DMS114 treated with DMSO at 0.1 percent for 48 hours (cell line): Measurements from ENCODE around the gene CPSF7.
A peak's percentile ranks its signal among the peaks of the same experiment; 100 is the strongest.
"Not testable (repeated sequence)": the region's sequence is repeated elsewhere in the genome, so short reads cannot be mapped to it uniquely, and the experiment has no call there.

Experiments
- DNase-seq: peaks from one replicate; lab custom pipeline; 2025; ENCODE audit not compliant: unreplicated experiment; lab: John Stamatoyannopoulos, UW

CPSF7 gene

DNA sequence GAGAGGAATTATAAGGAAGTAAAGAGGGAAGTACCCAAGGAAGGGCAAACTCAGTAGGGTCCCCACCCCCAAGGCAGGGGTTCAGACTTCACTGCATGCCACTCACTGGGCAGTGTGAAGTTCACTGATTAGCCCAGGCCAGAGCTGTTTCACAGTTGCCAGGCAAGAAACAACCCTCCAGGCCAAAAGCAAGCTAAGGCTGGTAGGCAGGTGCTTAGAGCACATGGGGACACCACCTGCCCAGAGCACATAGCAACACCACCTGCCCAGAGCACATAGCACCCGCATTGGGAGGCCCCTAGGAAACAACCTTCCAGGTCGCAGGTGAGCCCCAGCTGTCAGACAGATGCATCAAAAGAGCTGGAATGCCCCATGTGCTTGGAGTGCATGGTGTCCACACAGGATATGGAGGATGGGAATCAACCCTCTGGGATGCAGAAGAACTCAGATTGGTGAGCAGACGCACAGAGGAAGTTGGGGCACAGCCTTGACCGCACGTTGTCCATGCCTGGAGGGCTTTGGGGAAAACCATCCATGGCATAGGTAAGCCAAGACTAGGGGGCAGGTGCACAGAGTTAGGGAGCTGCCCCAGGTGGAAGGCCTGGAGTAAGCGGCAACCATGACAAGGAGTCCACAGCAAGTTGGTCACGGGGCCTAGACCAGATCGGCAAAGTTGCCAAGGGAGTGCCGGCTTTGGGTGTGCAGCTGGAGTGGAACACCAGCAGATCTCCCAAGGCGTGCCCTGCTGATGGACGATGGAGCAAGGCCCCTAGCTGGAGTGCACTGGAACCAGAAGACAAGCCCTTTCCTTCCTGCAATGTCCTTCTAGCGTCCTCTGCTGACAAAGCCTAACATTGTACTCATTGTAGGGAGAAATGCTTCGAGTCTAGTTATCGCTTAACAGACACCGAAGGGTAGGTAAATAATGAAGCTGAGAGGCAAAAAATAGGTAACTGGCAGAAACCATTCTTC is 45.2 kb downstream of the CPSF7 start:
- peak; percentile 25 for DNase-seq

GRCh38 chr11:61383859-61384258 is 45.9 kb downstream of the CPSF7 start:
- DNase-seq: not testable (repeated sequence)

GRCh38 chr11:61380884-61381283 is 48.9 kb downstream of the CPSF7 start:
- DNase-seq: no peak

DNA sequence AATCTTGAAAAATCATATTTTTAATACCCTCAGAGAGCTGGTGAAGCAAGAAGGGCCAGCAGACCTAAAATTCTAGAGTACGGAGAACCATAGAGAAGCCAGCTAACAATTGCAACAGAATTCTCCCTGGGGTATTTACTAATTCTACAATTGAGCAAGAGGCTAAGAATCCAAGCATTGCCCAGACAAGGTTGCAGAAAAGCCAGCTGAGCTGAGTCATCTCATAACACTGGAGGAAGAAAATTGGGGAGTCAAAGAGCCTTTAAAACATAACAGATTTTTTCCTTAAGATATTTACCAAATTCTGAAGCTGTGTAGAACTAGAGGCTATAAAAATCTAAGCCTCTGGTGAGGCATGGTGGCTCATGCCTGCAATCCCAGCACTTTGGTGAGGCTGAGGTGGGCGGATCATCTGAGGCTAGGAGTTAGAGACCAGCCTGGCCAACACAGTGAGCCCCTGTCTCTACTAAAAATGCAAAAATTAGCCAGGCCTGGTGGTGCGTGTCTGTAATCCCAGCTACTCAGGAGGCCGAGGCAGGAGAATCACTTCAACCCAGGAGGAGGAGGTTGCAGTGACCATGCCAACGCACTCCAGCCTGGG is 51.0 kb downstream of the CPSF7 start:
- DNase-seq: no peak

- no peak for DNase-seq
These were observed 52.2 kb downstream of the CPSF7 start for GRCh38 chr11:61377461-61378160.

DNA sequence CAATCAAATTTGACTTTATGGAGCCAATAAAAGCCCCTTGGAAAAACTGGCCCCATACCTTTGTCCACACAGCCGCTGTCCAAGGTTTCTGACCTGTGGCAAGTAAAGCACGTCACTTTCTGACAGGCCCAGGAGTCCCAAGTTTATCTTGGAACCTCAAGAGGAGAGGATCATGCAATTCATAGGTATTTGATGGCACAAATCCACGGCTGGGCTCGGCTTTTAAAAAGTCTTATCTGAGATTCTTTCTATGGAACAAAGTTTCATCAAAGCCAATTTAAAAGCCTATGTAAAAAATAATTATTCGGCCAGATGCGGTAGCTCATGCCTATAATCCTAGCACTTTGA is 54.0 kb downstream of the CPSF7 start:
- DNase-seq: no peak

- peak; percentile 24 for DNase-seq
These were observed 56.9 kb downstream of the CPSF7 start for GRCh38 chr11:61372659-61373420.

DNA sequence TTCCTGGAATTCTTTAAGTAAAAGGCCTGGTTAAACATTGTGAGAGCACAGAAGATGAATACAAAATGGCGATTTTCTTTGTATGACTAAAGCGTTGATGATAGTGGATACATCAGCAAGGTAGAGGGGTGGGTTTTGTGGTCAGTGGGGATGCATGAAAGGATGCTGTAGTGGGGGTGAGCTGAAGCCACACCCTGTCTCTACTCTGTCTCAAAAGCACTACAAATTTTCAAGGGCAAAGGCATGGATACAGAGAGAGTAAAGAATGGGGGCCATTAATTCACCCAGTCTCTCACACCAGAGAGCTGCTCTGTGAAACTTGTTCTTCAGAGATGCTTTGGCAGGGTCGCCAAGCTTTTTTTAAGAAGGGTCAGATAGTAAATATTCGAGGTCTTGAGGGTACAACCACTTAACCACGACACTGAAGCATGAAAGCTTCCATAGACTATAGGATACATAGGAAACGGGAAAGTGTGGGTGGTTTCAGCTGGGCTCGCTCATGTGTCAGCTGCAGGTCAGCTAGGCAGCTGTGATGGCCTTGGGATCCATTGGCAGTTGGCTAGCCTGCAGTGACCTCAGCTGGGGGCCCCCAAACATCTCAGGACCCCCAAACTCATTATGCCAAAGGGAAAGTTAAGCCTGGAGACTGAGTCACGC is 59.3 kb downstream of the CPSF7 start:
- DNase-seq: no peak

- DNase-seq: no peak
These were observed 60.1 kb downstream of the CPSF7 start for GRCh38 chr11:61369372-61370348.

- no peak for DNase-seq
These were observed 61.1 kb downstream of the CPSF7 start for GRCh38 chr11:61368646-61369045.

DNA sequence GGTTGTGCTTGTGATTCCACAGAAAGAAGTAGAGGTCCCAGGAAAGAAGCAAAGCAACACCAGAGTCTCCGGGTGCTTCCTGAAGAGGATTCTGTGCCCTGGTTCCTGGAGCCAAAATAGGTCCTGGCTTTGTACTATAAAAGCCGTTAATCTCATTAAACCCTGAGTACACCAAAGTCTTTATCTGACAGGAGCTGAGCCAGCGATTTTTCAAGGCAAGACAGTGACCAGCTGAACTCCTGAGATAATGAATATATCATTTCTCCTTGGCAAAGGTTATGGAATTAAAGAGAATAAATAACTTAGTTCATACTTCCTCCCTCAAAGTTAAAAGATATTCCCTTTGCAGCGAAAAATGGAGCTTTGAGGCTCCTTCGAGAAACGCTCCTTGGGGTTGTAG is 62.4 kb downstream of the CPSF7 start:
- DNase-seq: no peak

DNA sequence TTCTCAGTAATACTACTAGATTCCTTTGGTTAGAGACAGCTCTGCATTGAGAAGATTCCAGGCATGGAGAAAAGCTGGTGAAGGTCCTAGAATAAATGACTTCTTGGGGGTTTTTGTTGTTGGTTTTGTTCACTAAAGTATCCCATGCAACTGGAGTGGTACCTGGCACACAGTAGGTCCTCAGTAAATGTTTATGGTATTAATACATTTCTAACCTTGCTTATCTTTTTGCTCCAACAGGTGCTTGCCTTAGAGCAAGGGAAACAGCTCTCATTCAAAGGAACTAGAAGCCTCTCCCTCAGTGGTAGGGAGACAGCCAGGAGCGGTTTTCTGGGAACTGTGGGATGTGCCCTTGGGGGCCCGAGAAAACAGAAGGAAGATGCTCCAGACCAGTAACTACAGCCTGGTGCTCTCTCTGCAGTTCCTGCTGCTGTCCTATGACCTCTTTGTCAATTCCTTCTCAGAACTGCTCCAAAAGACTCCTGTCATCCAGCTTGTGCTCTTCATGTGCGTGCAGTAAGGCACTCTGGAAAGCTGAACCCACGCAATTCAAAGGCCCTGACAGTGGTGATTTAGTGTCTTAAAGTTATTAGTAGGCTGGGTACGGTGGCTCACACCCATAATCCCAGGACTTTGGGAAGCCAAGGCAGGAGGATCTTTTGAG is 65.6 kb downstream of the CPSF7 start:
- DNase-seq: no peak

- DNase-seq: no peak
These were observed 67.3 kb downstream of the CPSF7 start for GRCh38 chr11:61362542-61362875.

DNA sequence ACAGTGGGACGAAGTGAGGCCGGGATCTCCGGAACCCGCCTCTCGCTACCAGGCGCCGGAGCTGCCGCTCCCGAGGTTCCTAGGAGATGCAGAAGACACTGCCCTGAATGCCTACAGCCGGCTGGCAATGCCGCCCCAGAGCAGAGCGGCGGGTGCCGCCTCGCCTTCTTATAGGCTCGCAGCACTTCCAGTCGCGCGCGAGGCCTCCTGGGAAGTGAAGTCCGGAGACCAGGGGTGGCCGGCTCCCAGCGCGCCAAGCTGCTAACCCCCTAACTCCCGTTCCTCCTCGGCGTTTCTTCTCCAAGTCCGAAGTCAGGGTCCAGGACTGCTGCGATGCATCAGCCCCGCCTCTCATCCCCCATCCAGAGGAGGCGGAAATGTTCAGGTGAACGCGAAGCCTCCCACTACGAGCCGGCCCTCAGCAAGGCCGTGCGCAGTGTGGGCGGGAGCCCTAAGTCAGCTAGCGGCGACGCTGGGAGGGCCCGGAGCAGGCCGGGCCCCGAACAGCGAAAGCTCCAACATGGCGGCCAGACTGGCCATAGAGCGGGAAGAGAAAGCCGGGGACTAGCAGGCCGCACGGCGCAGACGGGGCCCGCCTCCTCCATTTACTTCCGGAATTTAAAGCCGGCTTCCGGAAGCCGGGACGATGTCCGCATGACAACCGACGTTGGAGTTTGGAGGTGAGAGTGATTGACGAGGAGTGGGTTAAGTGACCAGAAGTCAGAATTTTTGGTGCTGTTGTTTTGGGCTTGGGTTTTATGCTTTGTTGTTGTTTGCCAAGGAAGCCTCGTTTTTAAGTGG is 67.8 kb downstream of the CPSF7 start, which contains the start of the genes CYB561A3 and TMEM138:
Gene CYB561A3 (minus strand): TSS at position 142 of the 801 bp plus-strand sequence. CDS start 5,169 bp downstream, outside the sequence.
Gene TMEM138 (plus strand): TSS at position 634 of the 801 bp plus-strand sequence. CDS start 2,017 bp downstream, outside the sequence.
- peak; percentile 93 for DNase-seq

DNA sequence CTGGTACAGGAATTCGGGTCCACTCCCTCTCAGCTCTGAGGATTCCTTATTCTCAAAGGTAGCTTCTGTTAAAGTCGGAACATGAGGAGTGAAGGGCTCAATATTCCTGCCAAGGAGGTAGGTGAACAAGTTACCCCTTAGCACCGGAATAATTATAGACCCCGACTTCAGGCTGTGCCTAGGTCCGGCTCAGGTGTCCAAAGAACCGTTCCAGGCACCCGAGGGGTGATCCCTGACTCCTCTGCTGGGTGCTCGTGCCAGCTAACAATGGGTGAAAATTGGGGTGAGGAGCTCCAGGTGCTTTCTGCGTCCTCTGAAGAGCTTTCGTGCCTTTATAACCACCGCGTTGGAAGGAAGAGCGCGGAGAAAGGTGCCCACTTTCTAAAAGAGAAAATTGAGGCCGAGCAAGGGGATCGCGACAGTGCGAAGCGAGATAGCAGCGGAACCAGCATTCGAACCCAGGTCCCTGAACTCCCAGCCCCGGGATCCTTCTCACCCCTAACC is 68.5 kb downstream of the CPSF7 start:
- DNase-seq: no peak

GRCh38 chr11:61359516-61359915 is 70.3 kb downstream of the CPSF7 start:
- DNase-seq: no peak

- DNase-seq: no peak
These were observed 71.2 kb downstream of the CPSF7 start for GRCh38 chr11:61358566-61358965.

DNA sequence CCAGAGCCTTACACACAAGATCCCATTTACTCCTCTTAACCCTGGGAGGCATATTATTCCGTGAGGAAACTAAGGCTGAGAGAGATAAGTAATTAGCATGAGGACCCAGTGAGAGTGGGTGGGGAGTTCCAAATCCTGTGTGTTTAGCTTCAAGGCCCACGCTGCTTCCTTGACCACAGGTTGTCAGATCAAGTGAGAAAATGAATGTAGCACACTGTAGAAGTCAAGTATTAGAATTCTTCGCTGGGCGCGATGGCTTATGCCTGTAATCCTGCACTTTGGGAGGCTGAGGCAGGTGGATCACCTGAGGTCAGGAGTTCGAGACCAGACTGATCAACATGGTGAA is 71.9 kb downstream of the CPSF7 start:
- DNase-seq: no peak
